Measurements from ENCODE around the gene JMJD4.
A peak's percentile ranks its signal among the peaks of the same experiment; 100 is the strongest.

JMJD4 gene

DNA sequence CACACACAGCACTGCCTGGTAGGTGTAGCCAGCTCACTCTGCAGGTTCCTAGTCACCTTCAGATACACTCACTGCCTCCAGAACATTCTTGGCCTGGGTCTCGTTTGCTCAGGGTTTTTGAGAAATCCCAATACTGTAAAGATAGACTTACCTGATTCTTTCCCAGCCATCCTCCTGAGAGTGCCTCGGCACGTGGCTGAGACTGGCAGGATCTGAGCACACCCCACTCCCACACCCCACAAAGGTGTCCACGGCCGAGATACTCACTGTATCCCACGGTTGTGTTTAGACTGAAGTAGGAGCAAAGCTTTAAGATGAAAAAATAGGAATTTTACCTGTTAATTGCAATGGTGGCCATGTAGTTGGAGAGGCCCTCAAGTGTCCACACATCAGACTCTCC, 33.5 kb upstream of the JMJD4 start:
- no peak for DNase-seq

DNA sequence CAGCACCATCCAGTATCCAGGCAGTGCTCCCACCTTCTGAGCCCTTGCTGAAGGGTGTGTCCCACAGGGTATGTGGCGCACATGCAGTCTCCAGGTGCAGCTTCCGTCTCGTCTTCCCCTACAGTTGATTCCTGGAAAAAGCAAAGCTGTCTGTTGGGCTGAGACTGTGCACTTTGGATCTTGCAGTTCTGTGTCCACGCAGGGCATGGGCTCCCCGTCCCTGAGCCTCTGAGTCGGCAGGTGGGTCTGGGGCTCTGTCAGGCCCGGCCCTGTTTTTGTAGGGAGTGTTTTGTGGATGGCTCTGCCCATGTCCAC, 33.0 kb upstream of the JMJD4 start:
- no peak for DNase-seq

DNA sequence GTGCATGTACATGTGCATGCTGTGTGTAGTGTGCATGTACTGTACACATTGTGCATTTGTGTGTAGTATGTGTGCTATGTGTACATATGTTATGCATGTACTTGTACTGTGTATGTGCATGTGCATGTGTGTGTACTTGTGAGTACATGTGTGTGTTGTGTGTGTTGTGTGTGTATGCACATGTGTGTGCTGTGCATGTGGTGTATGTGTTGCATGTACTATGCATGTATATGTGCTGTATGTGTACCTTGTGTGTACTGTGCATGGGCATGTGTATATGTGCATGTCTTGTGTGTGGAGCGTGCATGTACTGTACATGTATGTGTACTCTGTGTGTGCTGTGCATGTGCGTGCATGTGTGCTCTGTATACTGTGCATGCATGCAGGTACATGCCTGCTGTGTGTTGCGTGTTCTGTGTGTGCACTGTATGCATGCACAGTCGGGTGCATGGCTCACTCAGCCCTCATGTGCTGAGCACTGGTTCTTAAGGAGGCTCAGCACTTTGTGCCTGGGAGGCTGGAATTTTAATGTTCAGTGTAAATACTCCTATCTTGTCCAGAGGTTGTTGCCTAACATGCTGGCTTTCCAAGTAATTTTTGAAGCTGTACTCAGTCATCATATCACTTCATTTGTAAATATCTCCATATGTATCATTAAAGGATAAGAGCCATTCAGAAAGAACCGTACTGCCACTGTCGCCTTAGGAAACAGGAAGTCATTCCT, 32.5 kb upstream of the JMJD4 start:
- no peak for DNase-seq

DNA sequence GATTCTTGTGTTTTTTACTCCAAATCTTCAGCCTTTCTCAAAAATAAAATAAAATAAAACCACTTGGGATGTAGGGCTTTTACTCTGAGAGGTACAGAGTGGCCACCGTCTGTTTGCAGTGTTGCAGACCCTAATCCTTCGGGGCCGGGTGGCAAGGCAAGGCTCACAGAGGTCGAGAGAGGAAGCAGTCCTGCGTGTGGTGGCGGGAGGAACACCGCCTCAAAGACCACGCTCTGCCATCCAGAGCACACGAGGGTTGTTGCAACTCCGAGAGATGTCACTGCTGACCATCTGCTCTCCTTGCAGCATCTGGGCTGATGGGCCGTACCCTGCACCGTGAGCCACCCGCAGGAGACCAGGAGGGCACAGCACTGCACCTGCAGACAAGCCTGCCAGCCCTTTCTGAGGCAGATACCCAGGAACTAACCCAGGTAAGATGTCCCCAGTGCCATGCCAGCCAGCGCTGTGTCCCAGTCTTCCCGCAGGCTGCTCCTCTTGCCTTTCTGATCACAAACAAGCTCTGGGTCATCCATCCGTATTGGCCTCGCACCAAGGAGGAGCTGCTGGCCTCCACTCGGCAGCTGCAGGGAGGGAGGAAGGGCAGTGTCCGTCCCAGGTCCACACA, 31.7 kb upstream of the JMJD4 start:
- DNase-seq, result no peak

DNA sequence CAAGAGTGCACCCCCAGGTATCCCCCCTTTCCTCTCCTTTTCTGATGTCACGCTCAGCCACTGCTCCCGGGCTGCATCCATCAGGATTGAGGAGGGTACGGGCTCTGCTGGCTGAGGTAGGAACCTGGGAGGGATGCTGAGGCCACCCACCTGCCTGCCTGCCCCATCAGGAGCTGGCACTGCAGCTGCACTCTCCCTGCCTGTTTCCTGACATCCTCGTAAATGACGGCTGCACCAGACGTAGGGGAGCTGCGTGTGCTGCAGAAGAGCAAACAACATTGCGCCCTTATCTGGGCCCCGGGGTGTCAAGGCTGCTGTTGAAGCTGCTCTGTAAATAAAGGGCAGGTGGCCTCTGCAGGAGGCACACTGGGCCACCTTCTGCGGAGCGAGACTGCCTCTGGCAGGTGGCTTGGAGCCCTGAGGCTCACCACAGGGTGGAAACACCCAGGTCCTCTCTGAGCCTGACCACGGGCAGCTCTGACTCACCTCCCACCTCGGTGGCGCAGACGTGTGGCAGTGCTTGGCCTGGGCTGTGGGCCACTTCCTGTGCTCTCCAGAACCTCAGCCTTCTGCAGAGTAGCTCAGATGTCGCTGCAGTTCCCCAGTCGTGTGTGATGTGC, 31.0 kb upstream of the JMJD4 start:
- peak; percentile 34 to 58 for DNase-seq

DNA sequence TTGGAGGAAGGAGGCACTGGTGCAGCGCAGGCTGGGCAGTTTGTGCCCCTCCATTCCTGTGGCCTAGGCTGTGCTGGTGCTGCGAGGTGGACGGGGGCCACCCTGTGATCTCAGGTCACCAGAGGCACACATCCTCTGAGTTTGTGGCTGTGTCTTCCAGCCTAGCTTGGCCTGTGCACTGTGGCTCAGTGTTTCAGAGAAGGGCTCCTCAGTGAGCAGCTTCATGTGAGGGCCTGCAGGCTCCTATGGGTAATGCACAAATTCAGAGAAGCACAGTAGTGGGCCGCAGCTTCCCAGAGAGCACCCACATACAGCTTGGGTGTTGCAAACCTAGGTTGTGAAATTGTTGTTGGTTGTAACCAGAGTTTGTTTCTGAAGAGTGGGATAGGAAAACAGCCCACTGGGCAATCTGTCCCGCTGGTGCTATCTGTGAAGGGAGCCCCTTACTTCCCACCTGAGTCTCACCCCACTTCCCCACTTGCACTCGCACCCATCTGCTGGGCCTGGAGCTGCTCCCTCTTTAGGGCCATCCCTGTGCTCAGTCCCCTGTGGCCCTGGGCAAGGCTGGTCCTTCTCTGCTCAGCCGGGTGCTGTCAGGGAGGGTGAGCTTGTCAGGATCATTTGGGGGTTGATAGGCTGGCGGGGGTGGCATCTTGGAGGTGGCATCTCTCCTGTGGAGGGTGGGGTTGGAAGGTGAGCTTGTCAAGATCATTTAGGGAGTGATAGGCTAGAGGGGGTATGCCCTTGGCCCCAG, 30.3 kb upstream of the JMJD4 start:
- no peak for DNase-seq

DNA sequence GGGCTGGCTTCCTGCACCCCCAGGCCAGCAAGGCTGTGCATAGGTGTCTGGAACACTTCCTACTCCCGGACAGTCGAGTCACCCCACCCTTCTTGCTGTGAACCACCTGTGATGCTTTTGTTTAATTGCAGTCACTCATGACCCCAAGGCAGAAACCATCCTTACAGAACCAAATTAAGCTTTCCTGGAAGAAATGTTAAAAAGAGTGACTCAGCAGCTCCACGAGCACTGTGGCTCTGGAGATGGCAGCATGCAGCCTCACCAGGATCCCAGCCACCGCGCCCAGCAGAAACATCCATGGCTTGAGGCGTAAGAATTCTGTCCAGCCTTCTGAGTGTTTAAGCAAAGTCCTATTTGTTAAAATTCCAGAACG, 28.9 kb upstream of the JMJD4 start:
- no peak for DNase-seq

DNA sequence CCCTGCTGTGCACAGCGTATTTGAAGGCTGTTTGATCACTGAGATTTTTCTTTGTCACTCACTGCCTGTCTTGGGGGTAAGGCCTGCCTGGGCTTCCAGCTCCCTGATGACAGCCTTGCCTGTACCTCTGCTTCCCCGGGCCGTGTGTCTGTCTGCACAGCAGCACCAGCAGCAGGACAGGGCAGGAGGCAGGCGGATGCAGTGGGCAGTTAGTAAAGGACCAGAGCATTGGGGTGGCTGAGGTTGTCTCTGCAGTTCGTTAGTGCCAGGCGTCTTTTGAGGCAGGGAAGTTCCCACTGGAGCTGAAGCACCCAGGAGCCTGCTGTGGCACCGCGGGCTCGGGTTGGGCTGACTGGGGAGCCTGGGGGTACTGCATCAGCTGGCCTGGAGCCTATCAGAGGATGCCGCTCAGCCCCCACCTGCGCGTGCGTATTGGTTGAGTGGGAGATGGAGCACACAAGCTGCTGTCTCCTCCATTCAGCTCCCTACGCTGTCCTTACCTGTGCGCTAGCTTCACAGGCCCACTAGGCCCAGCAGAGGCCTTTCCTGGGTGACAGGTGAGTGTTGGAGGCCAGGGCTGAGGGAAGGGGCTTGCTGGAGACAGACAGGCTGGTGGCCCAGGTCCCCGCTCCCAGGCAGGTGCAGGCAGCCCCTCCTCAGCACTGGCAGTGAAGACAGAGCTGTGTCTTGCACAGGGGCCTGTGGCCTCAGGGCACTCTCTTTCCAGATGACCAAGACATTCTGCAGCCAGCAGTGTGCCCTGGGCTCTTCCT, 28.3 kb upstream of the JMJD4 start:
- DNase-seq, result no peak

DNA sequence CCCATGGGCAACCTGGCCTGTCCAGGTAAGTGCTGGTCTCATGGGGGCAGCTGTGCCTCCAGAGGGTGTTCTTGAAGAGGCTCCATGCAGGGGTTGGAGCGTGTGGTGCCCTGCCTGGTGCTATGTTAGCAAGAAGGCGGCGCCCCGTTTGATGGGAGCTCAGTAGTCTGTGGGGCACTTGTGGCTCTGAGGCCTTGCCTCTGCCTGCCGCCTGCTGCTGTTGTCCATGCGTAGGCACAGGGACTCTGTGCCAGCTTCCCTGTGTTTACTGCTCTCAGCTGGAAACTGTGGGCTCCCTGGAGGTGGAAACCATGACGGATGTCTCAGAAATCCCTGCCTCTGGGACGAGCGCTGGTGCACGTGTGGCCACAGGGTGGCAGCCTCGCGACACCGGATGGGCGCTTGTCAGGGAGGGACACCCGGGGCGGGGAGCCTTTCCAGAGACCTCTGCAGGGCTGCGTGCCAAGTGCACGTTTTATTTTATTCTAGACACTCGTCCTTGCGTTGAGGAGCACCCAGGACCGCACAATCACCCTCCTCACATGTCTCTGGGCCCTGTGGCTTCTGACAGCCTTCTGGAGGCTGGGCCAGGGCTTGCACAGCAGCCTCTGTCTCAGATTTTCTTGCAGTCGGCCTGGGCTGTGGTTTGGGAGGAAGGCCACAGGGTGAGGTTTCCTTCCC, 27.3 kb upstream of the JMJD4 start:
- peak; percentile 80 to 81 for DNase-seq

DNA sequence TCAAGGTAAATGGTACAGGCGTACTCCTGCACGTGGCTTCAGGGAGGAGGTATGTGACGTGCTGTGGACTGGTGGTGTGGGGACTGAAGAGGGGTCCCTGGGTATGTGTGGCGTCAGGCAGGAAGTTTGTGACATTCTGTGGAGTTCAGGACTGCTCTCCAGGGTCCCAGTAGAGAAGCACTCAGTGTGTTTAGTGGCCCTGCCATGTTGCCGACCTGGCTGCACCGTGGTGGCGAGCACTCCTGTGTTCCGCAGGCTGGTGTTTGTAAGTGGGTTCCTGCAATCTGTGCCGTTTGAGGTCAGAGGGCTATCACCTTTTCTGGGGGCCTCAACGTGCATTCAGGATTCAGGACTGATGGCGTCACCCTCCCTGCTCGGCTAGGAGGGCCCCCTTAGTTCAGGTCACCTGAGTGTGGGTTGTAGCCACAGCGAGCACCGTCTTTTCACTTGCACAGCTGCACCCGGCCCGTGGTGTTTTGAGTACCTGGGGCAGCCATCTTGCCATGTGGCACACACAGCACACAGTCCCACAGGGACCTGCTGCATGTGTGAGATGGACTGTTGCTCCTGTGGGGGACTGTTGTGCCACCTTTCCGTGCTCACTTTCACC, 26.6 kb upstream of the JMJD4 start:
- DNase-seq, result no peak

DNA sequence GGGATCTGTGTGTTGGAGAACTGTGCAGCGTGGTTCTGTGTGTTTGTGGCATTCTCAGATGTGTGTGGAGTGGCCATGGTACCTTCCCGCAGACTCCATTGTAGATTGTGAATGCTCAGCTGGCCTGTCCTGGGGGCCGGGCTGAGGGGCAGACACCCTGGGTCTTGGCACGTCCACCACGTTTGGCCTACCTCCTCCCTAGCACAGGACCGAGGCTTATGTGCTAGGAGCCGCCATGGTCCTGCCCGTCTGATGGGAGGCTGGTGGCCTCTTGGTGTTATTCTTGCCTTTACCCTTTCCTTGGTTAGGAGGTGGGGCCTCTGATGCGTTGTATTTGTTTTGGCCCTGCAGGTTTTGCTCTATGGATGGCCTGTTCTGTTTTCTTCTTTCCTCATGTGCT, 25.3 kb upstream of the JMJD4 start:
- DNase-seq, result no peak

DNA sequence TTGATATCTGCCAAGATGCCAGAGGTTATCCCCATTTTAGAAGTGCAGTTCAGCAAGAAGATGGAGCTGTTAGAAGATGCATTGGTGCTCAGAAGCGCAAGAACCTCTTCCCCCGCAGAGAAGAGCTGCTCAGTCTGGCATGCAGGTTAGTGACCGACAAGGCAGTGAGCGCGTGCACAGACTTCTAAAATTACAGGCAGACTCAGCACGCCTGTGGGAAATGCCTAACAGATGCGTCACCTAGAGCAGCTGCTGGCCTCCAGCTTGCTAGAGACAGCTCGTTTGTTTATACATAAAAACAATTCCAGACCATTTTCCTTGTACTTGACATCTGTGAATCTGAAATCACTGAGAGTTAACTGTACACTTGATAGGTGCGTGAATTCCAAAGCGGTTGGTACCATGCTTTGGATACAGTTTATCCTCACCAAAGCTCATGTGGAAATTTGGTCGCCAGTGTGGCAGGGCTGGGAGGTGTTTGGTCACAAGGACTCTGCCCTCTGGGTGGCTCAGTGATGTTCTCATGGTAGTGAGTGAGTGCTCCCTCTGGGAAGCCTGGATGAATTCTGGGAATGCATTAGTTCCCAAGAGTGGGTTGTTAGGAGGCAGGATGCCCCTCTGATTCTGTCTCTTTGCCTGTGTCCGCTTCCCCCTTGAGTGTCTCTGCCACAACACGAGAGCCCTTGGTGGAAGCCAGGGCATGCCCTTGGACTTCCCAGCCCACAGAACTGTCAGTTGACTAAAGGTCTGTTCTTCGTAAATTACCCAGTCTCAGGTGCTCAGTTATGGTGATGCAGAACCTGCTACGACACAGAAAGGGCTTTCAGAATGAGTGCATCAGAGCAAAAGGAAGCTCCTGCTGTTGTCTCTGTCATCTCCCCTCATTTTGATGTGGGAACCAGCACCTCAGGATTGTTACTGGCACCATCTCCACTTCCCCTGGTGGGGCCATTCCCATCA, 24.5 kb upstream of the JMJD4 start:
- no peak for DNase-seq

DNA sequence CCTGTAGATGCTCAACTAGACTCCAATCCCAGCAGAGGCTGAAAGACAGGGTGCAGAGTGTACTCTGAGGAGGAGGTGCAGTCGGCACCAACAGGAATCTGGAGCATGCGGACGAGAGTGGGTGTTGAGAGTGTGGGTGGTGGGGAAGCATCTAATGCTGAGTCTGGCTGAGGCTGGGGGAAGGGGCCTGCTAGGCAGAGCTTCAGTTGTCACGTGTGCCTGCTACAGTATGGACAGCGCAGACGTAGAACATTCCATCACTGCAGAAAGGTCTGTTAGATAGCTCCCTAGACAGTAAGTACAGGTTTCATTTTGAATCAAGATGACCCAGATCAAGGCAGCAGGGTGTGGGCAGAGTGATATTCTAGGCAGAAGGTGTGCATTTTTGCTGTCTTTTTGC, 23.3 kb upstream of the JMJD4 start:
- DNase-seq, result no peak

DNA sequence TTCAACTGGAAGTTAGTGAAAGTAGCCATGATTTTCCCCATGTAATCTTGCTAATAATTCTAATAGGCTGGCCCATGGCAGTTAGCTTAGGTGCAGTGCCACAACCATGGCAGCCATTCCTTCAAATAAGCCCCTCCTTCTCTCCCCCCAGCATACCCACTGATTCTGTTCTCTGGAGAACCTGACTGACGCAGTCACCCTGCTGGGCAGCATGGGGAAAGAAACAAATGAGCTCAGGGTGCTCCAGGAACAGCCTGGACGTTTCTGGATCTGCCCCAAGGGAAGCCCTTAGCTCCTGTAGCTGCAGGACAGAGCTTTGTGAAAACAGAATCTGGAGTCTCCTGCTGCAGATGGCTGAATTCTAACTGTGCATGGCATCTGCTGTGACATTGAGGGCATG, 22.7 kb upstream of the JMJD4 start:
- no peak for DNase-seq

DNA sequence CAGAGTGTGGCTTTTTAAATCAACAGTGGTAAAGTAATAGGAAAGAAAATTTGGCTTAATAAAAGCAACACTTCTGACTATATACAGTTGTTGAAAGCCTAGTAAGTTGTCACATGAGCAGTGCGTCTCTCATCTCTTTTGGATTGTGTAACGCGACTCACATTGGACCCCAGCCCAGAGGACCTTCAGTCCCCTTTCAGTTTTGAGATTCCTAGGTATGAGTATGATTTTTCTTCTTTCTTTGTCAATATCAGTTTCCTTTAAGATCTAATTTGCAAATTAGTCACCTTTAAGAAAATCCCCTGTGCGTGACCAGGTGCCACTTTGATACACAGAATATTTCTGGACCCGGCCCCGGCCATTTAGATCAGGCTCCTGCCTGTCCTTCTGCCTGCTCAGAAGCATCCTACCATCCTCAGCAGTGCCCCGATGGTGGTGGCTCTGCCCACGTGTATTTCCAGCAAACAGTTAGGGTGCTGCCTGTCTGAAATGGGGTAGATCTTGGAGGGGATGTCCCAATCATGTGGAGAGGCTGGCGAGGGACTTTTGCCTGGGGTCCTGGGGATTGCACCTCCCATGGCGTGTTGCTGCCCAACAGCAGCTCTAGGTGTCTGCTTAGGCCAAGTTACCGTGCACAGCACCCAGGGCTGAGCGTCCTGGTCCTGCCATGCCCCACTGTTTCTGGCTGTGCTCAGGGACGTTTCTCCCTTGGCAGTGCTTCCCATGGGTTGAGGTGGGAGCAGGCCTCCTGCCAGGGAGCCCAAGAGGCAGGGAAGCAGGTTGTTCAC, 21.3 kb upstream of the JMJD4 start:
- no peak for DNase-seq

DNA sequence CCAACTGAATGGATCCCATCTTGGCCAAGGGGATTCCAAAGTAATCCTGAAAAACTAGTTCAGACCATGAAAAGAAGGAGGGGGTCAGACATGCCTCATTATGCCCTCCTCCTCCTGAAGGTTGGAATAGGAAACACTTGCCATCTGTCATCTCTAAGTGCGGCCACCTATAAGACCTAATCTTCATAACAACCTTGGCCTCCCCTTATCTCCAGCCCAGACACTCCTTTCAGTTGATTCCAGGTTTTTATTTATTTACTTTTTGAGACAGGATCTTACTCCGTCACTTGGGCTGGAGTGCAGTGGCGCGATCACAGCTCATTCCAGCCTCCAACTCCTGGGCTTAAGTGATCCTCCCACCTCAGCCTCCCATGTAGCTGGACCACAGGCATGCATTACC, 19.9 kb upstream of the JMJD4 start:
- DNase-seq, result no peak

DNA sequence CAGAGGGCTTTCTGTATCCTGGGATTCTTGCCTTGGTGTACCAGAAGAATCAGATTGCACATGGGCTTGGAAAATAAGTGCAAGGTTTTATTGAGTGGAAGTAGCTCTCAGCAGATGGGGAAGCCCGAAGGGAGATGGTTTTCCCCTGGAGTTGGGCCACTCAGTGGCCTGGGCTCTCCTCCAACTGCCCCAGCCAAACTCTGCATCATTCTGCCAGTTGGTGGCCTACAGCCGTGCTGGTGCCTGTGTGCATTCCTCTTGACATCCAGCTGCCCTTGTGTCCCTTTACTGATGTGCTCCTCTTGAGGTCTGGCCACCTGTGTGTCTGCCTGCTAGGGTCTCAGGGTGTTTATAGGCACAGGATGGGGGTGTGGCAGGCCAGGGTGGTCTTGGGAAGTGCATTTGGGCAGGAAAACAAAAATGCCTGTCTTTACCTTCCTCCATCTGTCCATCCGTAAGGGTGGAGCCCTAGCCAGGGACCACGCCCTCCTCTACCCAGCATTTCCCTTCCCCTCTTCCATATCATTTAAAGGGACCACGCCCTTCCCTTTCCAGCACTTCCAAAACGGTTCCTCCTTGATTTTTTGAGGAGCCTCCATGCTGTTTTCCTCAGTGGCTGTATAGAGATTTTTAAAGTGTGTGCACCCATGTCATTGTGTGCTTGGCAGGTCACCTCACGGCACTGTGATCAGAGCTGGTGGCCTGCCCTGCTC, 19.1 kb upstream of the JMJD4 start:
- no peak for DNase-seq

DNA sequence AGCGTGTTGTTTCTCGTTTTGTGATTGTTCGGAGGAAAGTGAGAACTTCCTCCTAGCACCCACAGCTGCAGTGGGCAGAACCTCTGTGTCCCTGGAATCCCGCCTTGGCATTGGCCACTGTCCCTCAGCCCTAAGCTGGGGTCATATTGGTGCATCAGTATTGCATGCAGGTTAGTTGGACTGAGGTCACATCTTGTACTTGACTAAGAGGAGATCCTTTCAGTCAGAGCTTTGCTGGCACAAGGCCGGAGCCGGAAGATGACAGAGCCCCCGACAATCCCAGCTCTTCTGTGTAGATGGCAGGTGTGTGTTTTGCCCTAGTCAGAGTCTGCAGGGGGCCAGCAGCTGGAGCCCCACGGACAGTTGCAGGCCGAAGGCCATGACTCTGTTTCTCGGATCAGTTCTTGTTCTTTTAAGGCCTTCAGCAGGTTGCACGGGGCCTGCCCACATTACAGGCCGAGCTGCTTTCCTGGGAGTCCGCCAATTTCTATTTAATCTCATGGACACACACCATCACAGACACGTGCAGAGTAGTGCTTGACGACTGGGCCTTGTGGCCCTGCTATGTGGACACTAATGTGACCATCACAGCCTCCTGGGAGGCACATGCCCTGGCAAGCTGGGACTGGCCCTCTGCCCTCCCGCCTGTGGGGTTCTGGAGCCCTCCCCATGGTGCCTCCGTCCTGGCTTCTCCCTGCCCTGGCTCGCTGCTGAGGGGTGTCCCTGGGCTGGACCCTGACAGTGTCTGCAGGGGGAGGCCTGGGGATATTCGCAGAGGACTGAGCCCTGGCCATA, 15.0 kb upstream of the JMJD4 start:
- DNase-seq, result no peak

DNA sequence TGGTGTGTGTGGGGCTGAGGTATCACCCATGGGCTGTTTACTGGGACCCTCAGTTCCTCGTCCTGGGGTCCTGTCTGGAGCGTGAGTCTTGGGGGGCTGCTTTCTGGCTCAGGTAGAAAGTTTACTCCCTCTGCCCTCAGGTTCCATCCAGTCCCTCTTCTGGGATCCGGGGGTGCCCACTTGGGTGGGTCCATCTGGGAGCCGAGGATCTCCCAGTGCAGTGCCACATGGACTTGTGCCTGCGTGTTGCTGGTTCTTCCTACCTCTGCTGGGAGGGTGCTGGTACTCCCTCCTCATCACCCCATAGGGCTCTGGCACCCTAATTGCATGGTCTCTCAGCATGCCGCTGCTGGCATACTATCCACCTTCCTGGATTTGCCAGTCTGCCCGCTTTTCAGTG, 14.1 kb upstream of the JMJD4 start:
- DNase-seq, result no peak
